Mesendoderm (in vitro differentiated cells): ENCODE measurements around the gene ANO2.

Source experiments
- DNase-seq: peaks from one replicate; pipeline ENCODE4 v3.0.0; 2013
- H2AK5ac ChIP-seq: 2 replicates; pipeline ENCODE4 v1.6.1; 2013; ENCODE audit warnings: low read length, inconsistent platforms
- H2BK120ac ChIP-seq: 2 replicates; pipeline ENCODE4 v1.6.1; 2013; ENCODE audit warnings: low read depth, mild to moderate bottlenecking, low read length, moderate library complexity, mixed read lengths
- H2BK15ac ChIP-seq: replicated peaks from 2 replicates; pipeline ENCODE4 v1.6.1; 2013; ENCODE audit warnings: low read depth, mild to moderate bottlenecking, moderate library complexity
- H2BK5ac ChIP-seq: 2 replicates; pipeline ENCODE4 v1.6.1; 2013; ENCODE audit warnings: low read length, inconsistent platforms
- H3K18ac ChIP-seq: 2 replicates; pipeline ENCODE4 v1.6.1; 2013; ENCODE audit warnings: mild to moderate bottlenecking, low read length, mixed read lengths
- H3K23ac ChIP-seq: one replicate; pipeline ENCODE4 v1.6.1; 2013; ENCODE audit warnings: low read length
- H3K27ac ChIP-seq: 2 replicates; pipeline ENCODE4 v1.5.1; 2013; ENCODE audit warnings: low read depth, mild to moderate bottlenecking, inconsistent platforms, low read length, moderate library complexity
- H3K27me3 ChIP-seq: 2 replicates; pipeline ENCODE4 v1.6.1; 2013; ENCODE audit warnings: low read length, control low read depth, mild to moderate bottlenecking, inconsistent platforms; ENCODE audit not compliant: insufficient read depth, poor library complexity
- H3K36me3 ChIP-seq: 2 replicates; pipeline ENCODE4 v1.6.1; 2013; ENCODE audit warnings: low read length, inconsistent platforms; ENCODE audit not compliant: control insufficient read depth, insufficient read depth
- H3K4ac ChIP-seq: one replicate; pipeline ENCODE4 v1.6.1; 2013; ENCODE audit warnings: low read depth, mild to moderate bottlenecking, low read length, moderate library complexity
- H3K4me1 ChIP-seq: 2 replicates; pipeline ENCODE4 v1.6.1; 2013; ENCODE audit warnings: low read depth, low read length, inconsistent platforms; ENCODE audit not compliant: control insufficient read depth
- H3K4me2 ChIP-seq: 2 replicates; pipeline ENCODE4 v1.6.1; 2013; ENCODE audit warnings: low read length
- H3K4me3 ChIP-seq: 2 replicates; pipeline ENCODE4 v1.5.1; 2013; ENCODE audit warnings: mild to moderate bottlenecking, low read length
- H3K56ac ChIP-seq: one replicate; pipeline ENCODE4 v1.6.1; 2013; ENCODE audit warnings: low read length
- H3K79me1 ChIP-seq: 2 replicates; pipeline ENCODE4 v1.6.1; 2013; ENCODE audit warnings: low read length, inconsistent platforms
- H3K79me2 ChIP-seq: 2 replicates; pipeline ENCODE4 v1.6.1; 2013; ENCODE audit warnings: mild to moderate bottlenecking, low read length; ENCODE audit not compliant: control insufficient read depth, insufficient read depth
- H3K9ac ChIP-seq: 2 replicates; pipeline ENCODE4 v1.6.1; 2013; ENCODE audit warnings: low read length, inconsistent platforms
- H4K5ac ChIP-seq: one replicate; pipeline ENCODE4 v1.6.1; 2013; ENCODE audit warnings: low read length
- H4K8ac ChIP-seq: one replicate; pipeline ENCODE4 v1.6.1; 2013; ENCODE audit warnings: low read depth, mild to moderate bottlenecking, control low read depth, low read length, moderate library complexity
- WGBS: extraction: QIAGEN DNeasy Blood & Tissue Kit; methylation state at CpG from one replicate; pipeline ENCODE4 v1.1.7; 2013; ENCODE audit warnings: low lambda C conversion rate, missing lambda C conversion rate; ENCODE audit not compliant: insufficient coverage; ENCODE audit errors: extremely low coverage; 5-methylcytosine and 5-hydroxymethylcytosine counted together

ANO2 gene

DNA sequence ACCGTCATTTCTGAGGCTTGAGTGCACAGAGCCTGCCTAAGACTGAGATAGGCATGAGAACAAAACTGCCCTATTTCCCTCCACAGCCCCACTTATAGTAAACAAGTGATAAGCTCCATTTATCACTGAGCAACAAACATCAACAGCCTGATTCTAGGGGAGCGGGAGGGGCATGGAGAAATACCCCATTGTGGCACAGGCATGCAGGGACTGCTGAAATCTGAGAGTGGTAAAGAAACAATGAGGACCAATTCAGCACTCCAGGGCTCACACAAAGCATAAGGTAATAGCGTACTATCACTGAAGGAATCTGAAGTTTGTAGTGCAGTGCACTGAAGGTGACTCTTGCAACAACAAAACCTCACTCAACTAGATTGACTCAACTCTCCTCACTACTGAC, 186.7 kb downstream of the ANO2 start:
- Histone ChIP-seq H3K27ac (no peak overlapping the region), H3K27me3 (no peaks in the 10 kb centered on the region), H2BK5ac (no peak overlapping the region), H2BK120ac (no peak overlapping the region), H4K5ac (no peak overlapping the region), H3K56ac (no peak overlapping the region), H4K8ac (no peak overlapping the region), H3K23ac (no peak overlapping the region), H2AK5ac (no peak overlapping the region), H3K79me1 (no peaks in the 10 kb centered on the region), H3K36me3 (no peaks in the 10 kb centered on the region), H3K4me2 (no peak overlapping the region), H2BK15ac (no peak overlapping the region), H3K4ac (no peak overlapping the region), H3K79me2 (no peaks in the 10 kb centered on the region), H3K4me1 (no peaks in the 10 kb centered on the region), H3K9ac (no peak overlapping the region), H3K4me3 (no peak overlapping the region), H3K18ac (no peak overlapping the region)
- peak; percentile 51 for DNase-seq
- no CpG with 5 or more reads among the region's 3 CpGs for WGBS

DNA sequence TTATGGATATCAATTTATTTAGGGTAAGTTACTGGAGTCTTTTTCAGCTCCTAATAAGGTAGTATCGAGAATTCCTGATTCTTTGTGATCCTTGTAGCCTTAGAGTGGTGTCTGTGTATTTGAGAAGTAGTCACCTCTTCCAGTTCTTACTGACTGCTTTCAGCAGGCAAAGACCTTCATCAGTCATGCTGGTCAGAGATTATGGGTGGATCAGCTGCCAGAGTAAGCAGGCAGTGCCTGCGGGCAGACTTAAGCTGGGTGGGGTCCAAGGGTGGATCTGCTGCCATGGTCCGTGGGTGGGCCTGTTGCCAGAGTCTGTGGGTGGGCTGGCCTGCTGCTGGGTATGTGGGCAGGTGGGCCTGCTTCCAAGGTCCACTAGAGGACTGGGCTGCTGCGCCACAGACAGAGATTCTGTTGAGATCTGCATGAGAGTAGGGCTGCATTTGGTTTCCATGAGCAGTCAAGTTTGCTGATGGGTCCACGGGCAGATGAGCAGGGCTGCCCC, 188.7 kb downstream of the ANO2 start:
- H3K4me1 ChIP-seq = no peaks in the 10 kb centered on the region
- no peak overlapping the region for H2BK5ac ChIP-seq
- no peaks in the 10 kb centered on the region for H3K27me3 ChIP-seq
- H3K4me2 ChIP-seq = no peak overlapping the region
- no peak overlapping the region for H3K9ac ChIP-seq
- H3K4me3 ChIP-seq = no peak overlapping the region
- no peak overlapping the region for H2BK15ac ChIP-seq
- H3K79me1 ChIP-seq = no peaks in the 10 kb centered on the region
- no peak overlapping the region for H4K8ac ChIP-seq
- no peak overlapping the region for H3K4ac ChIP-seq
- H2BK120ac ChIP-seq = no peak overlapping the region
- no peak overlapping the region for H4K5ac ChIP-seq
- H3K56ac ChIP-seq = no peak overlapping the region
- no peaks in the 10 kb centered on the region for H3K36me3 ChIP-seq
- no peaks in the 10 kb centered on the region for H3K79me2 ChIP-seq
- no peak for DNase-seq
- no peak overlapping the region for H3K27ac ChIP-seq
- H2AK5ac ChIP-seq = no peak overlapping the region
- WGBS = no CpG with 5 or more reads among the region's 5 CpGs
- no peak overlapping the region for H3K23ac ChIP-seq
- no peak overlapping the region for H3K18ac ChIP-seq

DNA sequence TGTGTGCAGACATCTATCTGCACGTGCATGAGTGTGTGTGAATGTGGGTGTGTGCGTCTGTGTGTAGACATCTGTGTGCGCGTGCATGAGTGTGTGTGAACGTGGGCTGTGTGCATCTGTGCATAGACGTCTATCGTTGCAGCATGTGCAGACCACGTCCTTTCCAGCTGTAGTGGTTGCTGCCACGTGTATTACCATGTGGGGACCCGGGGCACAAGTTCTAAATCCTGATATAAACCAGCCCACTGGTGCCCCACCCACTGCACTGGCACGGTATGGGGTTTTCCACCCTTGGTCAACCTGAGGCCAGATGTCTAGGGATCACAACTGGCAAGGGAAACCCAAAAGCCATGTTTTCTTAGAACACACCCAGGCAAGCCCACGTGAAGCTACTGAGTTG, 197.0 kb downstream of the ANO2 start:
- H3K27ac ChIP-seq = no peak overlapping the region
- H3K56ac ChIP-seq = no peak overlapping the region
- no peak overlapping the region for H2BK120ac ChIP-seq
- no CpG with 5 or more reads among the region's 12 CpGs for WGBS
- no peak overlapping the region for H3K9ac ChIP-seq
- no peaks in the 10 kb centered on the region for H3K79me2 ChIP-seq
- no peak overlapping the region for H4K8ac ChIP-seq
- H4K5ac ChIP-seq = no peak overlapping the region
- no peak overlapping the region for H3K4me3 ChIP-seq
- DNase-seq = no peak
- H3K18ac ChIP-seq = no peak overlapping the region
- no peak overlapping the region for H2AK5ac ChIP-seq
- no peaks in the 10 kb centered on the region for H3K27me3 ChIP-seq
- H2BK5ac ChIP-seq = no peak overlapping the region
- H3K4me1 ChIP-seq = no peaks in the 10 kb centered on the region
- no peak overlapping the region for H3K4ac ChIP-seq
- no peak overlapping the region for H2BK15ac ChIP-seq
- no peak overlapping the region for H3K23ac ChIP-seq
- H3K36me3 ChIP-seq = no peaks in the 10 kb centered on the region
- no peaks in the 10 kb centered on the region for H3K79me1 ChIP-seq
- no peak overlapping the region for H3K4me2 ChIP-seq

DNA sequence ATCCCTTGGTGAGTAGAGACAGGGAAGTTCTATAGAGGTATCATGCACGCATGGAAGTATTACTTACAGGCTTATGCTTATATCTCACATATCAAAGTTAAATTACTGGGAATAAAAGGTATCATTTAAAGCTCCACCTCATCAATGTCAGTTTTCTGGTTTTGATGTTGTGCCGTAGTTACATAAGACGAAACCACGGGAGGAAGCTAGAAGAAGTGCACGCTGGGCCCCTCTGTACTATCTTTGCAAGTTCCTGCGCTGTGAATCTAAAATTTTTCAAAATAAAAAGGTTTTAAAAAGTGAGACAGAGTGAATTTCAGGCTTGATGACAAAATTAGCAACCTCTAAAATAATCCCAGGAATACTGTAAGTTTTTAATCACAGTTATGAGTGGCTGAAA, 198.1 kb downstream of the ANO2 start:
- H3K18ac ChIP-seq = no peak overlapping the region
- no peak for DNase-seq
- no CpG with 5 or more reads among the region's 6 CpGs for WGBS
- no peak overlapping the region for H2AK5ac ChIP-seq
- no peaks in the 10 kb centered on the region for H3K36me3 ChIP-seq
- H2BK15ac ChIP-seq = no peak overlapping the region
- H3K4me3 ChIP-seq = no peak overlapping the region
- H3K79me1 ChIP-seq = no peaks in the 10 kb centered on the region
- no peak overlapping the region for H4K8ac ChIP-seq
- no peak overlapping the region for H3K9ac ChIP-seq
- H2BK120ac ChIP-seq = no peak overlapping the region
- H3K23ac ChIP-seq = no peak overlapping the region
- no peaks in the 10 kb centered on the region for H3K4me1 ChIP-seq
- no peak overlapping the region for H4K5ac ChIP-seq
- no peak overlapping the region for H3K56ac ChIP-seq
- H3K27me3 ChIP-seq = no peaks in the 10 kb centered on the region
- H3K4me2 ChIP-seq = no peak overlapping the region
- H3K27ac ChIP-seq = no peak overlapping the region
- no peak overlapping the region for H3K4ac ChIP-seq
- no peak overlapping the region for H2BK5ac ChIP-seq
- no peaks in the 10 kb centered on the region for H3K79me2 ChIP-seq

DNA sequence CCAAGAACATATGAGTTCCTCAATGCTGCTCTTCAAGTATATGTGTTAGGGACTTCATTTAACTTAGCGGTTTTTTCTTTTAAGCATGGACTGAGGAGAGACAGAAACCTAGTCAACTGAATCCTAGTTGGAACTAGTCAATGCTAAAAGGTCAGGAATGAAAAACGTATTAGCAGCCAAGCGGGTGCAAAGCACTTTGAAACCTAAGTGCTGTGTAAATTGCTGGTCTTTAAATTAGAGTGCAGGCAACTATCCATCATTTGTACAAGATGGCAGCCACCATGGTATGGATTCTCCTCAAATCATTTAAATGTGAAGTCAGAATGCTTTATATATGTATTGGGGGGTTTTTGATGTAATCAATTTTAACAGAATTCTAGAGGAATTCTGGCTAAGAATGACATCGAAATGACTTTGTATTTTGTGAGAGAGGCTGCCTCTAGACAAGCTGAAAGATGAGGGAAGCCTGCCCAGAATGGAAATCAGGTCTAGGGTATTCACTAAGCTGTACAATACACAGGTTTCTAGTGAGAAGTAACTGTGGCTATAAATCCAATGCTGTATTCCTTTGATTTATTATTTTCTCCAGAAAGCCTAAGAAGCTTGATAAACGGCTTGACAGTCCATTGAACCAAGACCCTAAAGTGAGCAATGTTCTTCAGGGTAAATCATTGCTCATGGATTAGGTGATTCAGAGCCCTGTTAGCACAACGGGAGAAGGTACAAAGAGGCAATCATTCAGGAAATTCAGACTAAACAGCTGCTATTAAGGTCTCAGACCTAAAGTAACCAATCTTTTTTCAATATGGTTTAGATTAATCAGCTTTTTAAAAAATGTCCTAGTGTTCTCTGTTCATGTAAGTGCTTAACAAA, 198.8 kb downstream of the ANO2 start:
- no peak for DNase-seq
- Histone ChIP-seq H3K4me3 (no peak overlapping the region), H3K79me2 (no peaks in the 10 kb centered on the region), H3K4me1 (no peaks in the 10 kb centered on the region), H2BK5ac (no peak overlapping the region), H3K9ac (no peak overlapping the region), H3K27ac (no peak overlapping the region), H3K18ac (no peak overlapping the region), H3K36me3 (no peaks in the 10 kb centered on the region), H3K79me1 (no peaks in the 10 kb centered on the region), H4K8ac (no peak overlapping the region), H3K56ac (no peak overlapping the region), H2AK5ac (no peak overlapping the region), H4K5ac (no peak overlapping the region), H2BK15ac (no peak overlapping the region), H3K27me3 (no peaks in the 10 kb centered on the region), H3K4ac (no peak overlapping the region), H3K4me2 (no peak overlapping the region), H2BK120ac (no peak overlapping the region), H3K23ac (no peak overlapping the region)
- WGBS = no CpG with 5 or more reads among the region's 6 CpGs
